Stimulated activated CD4-positive, alpha-beta T cell treated with anti-CD3 and anti-CD28 coated beads, Interleukin-2, amount 100 ng/mL, for 24 hours (primary cell): Measurements from ENCODE around the gene GLP1R.

ENCODE experiments used
- DNase-seq, 2 donors: peaks; one replicate each; pipeline ENCODE4 v3.0.0-alpha.2; 2020

The GLP1R gene

GRCh38 chr6:39063526-39063925 lies 14.9 kb downstream of the GLP1R start:
- no peak for DNase-seq

GRCh38 chr6:39065561-39065960 lies 17.0 kb downstream of the GLP1R start:
- no peak for DNase-seq

- DNase-seq = no peak
These were observed 19.8 kb downstream of the GLP1R start for GRCh38 chr6:39068391-39068790.

GRCh38 chr6:39072830-39073229 lies 24.2 kb downstream of the GLP1R start:
- no peak for DNase-seq

- DNase-seq = no peak
These were observed 25.1 kb downstream of the GLP1R start for GRCh38 chr6:39073471-39074355.

- DNase-seq = peak in 1 of 2 donors; percentile 6
These were observed 25.9 kb downstream of the GLP1R start for GRCh38 chr6:39074486-39074885.

- DNase-seq = peak in 1 of 2 donors; percentile 11
These were observed 26.6 kb downstream of the GLP1R start for GRCh38 chr6:39075010-39075686.

GRCh38 chr6:39075807-39076622 lies 27.4 kb downstream of the GLP1R start:
- peak in 1 of 2 donors; percentile 6 for DNase-seq

GRCh38 chr6:39076623-39077535 lies 28.3 kb downstream of the GLP1R start:
- DNase-seq = peak in 1 of 2 donors; percentile 7

GRCh38 chr6:39077882-39078594 lies 29.5 kb downstream of the GLP1R start:
- DNase-seq = peak in 1 of 2 donors; percentile 11

GRCh38 chr6:39078695-39079094 lies 30.1 kb downstream of the GLP1R start:
- DNase-seq = peak in 1 of 2 donors; percentile 9

GRCh38 chr6:39079197-39080125 lies 30.9 kb downstream of the GLP1R start:
- DNase-seq = no peak

- no peak for DNase-seq
These were observed 31.8 kb downstream of the GLP1R start for GRCh38 chr6:39080246-39080875.

GRCh38 chr6:39082310-39082709 lies 33.7 kb downstream of the GLP1R start:
- DNase-seq = no peak

GRCh38 chr6:39083231-39083634 lies 34.7 kb downstream of the GLP1R start:
- no peak for DNase-seq

- no peak for DNase-seq
These were observed 35.9 kb downstream of the GLP1R start for GRCh38 chr6:39084506-39084905.

GRCh38 chr6:39085129-39085797 lies 36.7 kb downstream of the GLP1R start:
- DNase-seq = no peak

GRCh38 chr6:39086294-39086693 lies 37.7 kb downstream of the GLP1R start:
- peak; percentile 26 to 43 for DNase-seq

GRCh38 chr6:39086711-39087110 lies 38.1 kb downstream of the GLP1R start:
- no peak for DNase-seq
